Activated CD4-positive, alpha-beta T cell treated with anti-CD3 and anti-CD28 coated beads for 48 hours (primary cell): ENCODE data around the gene SUPT3H.

Experiments
- DNase-seq: peaks from one replicate; pipeline ENCODE4 v3.0.0-alpha.2; 2020

The SUPT3H gene

GRCh38 chr6:44779130-44779826, 598.5 kb downstream of the SUPT3H start:
- DNase-seq, result no peak
